GM19240 (cell line): Measurements from ENCODE around the gene RHEBL1.

Source experiments
- DNase-seq: peaks from one replicate; pipeline ENCODE4 v3.0.0; 2011; ENCODE audit warnings: low spot score; ENCODE audit not compliant: insufficient read length

The RHEBL1 gene

DNA sequence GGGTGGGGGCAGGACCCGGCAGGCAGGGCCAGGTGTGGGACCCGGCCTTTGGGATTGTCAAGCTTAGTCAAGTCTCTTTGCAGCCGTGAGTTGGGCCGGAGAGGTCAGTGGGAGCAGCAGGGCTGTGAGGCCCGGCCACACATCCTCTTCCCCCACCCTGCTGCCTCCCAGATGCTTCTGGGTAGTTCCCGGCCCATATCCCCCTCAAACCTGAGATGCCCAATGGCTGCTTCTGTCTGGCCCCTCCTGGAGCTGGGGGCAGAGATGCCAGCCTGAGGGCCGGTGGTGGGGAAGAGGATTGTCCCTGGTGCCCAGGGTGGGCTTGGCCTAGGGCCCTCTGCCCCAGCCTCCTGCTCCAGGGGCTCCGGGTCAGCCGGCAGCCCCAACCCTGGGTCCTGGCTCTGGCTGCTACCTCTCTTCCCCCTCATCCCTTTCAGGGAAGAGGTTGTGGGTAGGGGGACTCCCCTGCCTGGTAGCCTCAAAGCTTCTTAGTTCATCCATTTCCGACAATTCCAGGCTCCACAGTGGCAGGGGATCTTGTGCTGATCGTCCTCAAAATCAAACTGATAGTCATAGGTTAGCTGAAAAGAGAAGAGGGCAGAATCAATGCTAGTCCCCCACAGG, 48.4 kb downstream of the RHEBL1 start:
- no peak for DNase-seq

DNA sequence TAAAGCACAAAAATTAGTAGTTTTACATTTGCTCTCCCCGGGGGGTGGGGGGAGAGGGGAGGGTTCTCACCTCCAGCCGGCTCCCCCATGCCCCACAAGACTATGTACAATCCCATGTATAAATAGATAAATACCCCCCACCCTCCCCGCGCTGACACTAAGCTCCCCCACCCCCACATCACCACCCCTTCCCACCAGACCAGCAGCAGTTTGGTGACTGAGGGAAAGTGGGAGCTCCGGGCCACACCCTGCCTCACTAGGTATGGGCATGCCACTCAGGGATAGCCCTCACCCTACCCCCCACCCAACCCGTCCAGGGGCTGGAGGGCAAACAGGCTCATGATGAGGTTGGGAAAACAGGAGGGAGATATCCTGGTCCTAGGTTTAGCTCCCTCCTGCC, 49.3 kb downstream of the RHEBL1 start:
- DNase-seq: no peak

DNA sequence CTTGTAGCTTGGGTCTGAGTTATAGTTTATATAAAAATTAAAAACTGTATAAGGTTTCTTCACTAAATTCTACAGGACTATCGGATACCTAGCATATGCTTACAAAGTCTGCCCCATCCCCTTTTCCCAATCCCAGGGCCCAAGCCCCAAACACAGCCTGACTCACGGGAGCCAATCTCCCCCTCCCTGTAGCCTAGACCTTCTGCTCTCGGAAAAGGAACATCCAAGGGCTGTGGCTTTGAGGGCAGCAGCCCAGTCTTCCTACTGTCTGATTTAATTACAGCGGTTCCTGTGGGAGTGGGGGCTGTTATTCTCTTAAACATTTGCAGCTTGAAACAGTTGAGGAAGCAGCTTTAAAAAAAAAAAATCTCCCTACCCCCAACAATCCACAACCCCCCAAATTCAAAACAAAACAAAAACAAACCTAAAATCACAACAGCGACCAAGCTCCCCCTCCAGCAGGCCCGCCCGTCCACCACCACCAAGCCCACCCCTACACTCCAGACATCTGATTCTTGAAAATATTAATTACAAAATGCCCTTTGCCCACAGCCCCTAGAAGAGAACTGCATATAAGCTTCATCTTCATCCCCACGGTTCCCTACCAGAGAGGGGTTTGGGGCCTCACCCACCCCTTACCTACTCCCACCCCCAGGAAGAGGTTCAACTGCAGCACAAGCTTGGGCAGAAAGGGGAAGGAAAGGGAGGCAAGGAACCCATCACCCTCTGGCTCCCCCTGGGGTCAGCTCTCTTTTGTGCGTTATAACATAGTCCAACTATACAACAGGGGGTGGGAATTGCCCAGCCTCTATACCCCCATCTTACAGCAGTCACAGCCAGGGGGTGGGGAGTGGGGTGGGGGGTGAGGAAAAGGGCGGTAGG, 50.1 kb downstream of the RHEBL1 start:
- DNase-seq: no peak

DNA sequence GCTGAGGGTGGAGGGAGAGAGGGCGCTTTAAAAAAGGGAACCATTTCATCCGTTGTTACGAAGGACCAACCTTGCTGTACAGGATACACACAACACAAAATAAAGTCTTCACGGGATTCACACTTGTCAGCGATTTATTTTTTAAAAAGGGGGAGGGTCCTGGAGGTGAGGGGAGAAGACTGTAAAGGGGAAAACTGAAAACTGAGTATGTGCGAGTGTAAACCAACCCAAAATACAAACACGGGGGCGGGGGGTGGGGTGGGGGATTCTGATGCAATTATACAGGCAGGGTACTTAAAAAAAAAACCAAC, 50.7 kb downstream of the RHEBL1 start:
- DNase-seq: no peak

DNA sequence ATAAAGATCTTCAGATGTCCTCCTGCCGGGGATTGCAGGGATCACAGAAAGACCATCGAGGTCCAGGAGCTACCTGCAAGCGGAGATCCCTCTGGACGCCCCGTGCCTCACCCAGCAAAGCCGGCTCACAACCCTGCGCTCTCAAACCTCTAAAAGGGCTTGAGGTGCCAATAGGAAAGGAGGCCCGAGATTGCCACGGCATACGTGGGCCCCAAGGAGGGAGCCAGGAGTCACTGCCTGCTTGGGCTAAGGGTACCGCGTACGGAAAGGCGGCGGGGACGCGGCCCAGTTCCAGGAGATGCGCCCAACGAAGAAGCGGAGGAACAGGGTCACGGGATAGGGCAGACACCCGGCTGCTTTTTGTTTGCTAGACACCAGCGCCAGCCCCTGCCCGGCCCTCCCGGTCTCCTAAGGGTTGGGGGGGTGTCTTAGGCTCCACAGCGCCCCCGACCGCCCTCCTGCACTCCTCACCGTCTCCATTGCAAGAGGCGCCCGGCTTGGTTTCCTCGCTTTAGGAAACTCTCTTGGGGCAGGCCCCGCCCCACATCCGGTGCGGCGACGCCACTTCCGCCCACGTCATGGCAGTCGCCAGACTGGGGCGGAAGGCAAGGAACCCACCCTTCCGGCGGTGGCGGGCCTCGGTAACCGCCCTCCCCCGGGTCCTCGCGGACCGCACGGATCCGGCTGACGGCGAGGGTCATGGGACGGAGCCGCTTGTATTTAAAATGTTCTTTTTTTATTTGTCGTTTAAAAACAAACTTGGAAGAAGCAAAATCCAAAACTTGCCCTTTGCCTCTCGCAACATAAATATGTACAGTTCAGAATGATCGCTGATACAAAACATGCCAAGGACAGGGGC, 51.3 kb downstream of the RHEBL1 start, which contains the start of gene PRKAG1:
PRKAG1 (minus strand) TSS at position 516 of the 859 bp plus-strand sequence; CDS start at position 480, 36 bp downstream.
- DNase-seq: peak; percentile 99

DNA sequence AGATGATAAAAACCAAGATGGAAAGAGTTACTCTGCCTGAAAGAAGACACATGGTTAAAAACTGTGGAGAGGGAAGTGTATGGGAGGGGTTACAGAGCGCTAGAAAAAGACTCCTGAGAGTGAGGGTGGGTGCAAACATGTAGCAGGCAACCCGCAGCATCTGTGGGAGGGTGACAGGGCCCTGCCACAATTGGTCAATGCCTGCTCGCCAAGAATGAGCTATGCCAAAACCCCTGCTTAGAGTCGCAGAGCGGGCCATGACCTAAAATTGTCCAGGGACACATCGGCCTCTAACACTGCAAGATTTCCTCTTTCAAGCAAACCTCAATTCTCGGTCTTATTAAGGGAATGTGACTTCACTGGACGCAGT, 51.9 kb downstream of the RHEBL1 start:
- DNase-seq: no peak

DNA sequence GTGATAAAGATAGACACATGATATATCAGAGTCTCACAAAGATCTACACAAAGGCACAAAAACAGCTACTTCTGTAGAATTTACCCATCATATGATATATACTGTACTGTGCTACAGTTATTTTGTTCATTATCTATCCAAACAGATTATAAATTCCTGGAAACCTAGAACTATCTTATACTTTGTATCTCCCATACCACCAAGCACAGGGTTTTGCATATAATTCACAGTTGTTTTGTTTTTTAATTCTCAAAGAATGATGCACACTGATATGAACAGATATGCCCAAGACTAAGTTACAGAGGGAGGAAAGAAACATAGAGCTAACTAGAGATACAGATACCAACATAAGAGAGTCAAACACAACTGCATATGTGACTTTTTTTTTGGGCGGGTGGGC, 54.6 kb downstream of the RHEBL1 start:
- no peak for DNase-seq
